Rectal smooth muscle tissue (tissue), 1 donor: ENCODE results near the gene STAT4.

Experiments used
- H3K27ac ChIP-seq: one replicate; pipeline ENCODE4 v1.7.0; 2013; ENCODE audit warnings: low read depth, low read length, inconsistent platforms
- H3K27me3 ChIP-seq: one replicate; pipeline ENCODE4 v1.7.0; 2013; ENCODE audit warnings: low read length; ENCODE audit not compliant: control insufficient read depth, insufficient read depth
- H3K36me3 ChIP-seq: one replicate; pipeline ENCODE4 v1.7.0; 2013; ENCODE audit warnings: low read length; ENCODE audit not compliant: control insufficient read depth, insufficient read depth
- H3K4me1 ChIP-seq: one replicate; pipeline ENCODE4 v1.7.0; 2013; ENCODE audit warnings: low read length; ENCODE audit not compliant: control insufficient read depth, insufficient read depth
- H3K4me3 ChIP-seq: one replicate; pipeline ENCODE4 v1.7.0; 2013; ENCODE audit warnings: low read length
- H3K9ac ChIP-seq: one replicate; pipeline ENCODE4 v1.7.0; 2013; ENCODE audit warnings: low read length

Gene STAT4

GRCh38 chr2:191010887-191011885 is 139.6 kb downstream of the STAT4 start:
- H3K27me3 ChIP-seq = no peaks in the 10 kb centered on the region
- H3K4me3 ChIP-seq = no peak overlapping the region
- H3K36me3 ChIP-seq = peaks cover 5% of the 10 kb centered on the region
- no peak overlapping the region for H3K27ac ChIP-seq
- peaks cover 13% of the 10 kb centered on the region for H3K4me1 ChIP-seq
- H3K9ac ChIP-seq = no peak overlapping the region

DNA sequence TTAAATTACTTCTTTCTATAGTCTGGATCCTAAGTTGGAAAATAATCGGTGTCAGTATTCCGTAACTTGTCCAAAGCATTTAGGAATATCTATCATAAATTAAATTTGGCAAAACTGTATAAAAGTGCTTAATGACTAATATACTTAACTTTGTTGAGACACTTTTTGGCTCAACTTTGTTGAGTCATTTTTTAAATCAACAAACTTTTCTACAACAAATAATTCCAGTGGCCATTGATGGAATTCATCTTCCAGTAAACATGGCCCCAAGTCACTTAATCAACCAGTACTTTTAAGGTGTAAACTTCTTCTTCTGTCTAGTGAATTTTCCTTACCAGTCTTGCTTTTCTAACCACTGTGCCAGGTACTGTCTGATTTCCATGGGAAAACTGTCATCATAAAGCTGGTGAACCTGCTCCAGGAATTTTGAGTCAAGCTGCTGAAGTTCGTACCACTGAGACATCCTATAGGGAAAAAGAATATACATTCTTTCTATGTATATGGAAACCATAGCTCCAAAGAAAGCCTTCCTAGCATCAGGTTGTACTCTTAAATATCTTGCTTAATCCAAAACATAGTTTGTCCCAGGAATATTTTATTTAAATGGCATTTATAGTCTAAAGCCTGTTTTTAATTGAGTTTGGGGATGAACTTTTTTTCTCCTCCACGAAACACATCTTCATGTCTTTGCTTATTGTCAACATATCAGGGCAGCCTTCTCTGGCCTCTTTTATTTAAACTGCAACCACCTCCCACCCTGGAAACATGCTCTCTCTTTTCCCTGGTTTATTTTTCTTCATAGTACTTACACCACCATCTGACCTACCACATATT is 141.0 kb downstream of the STAT4 start:
- Histone ChIP-seq H3K27ac (no peak overlapping the region), H3K27me3 (no peaks in the 10 kb centered on the region)

GRCh38 chr2:191008286-191008685 is 142.5 kb downstream of the STAT4 start:
- Histone ChIP-seq H3K27me3 (no peaks in the 10 kb centered on the region), H3K36me3 (peaks cover 17% of the 10 kb centered on the region), H3K9ac (no peak overlapping the region), H3K27ac (no peak overlapping the region), H3K4me1 (peaks cover 9% of the 10 kb centered on the region), H3K4me3 (no peak overlapping the region)

More for the DNA sequence above, 141.0 kb downstream of the STAT4 start:
- Histone ChIP-seq H3K4me1 (peaks cover 13% of the 10 kb centered on the region), H3K4me3 (no peak overlapping the region), H3K36me3 (peaks cover 13% of the 10 kb centered on the region), H3K9ac (no peak overlapping the region)

- peaks cover 17% of the 10 kb centered on the region for H3K36me3 ChIP-seq
- H3K9ac ChIP-seq = no peak overlapping the region
- H3K27ac ChIP-seq = no peak overlapping the region
Observed at GRCh38 chr2:191006997-191007783, 143.6 kb downstream of the STAT4 start.

GRCh38 chr2:191006297-191006696 is 144.5 kb downstream of the STAT4 start:
- peaks cover 17% of the 10 kb centered on the region for H3K36me3 ChIP-seq
- no peak overlapping the region for H3K4me3 ChIP-seq
- no peaks in the 10 kb centered on the region for H3K4me1 ChIP-seq
- H3K27me3 ChIP-seq = no peaks in the 10 kb centered on the region
- H3K27ac ChIP-seq = no peak overlapping the region
- no peak overlapping the region for H3K9ac ChIP-seq

More at GRCh38 chr2:191006997-191007783, 143.6 kb downstream of the STAT4 start:
- Histone ChIP-seq H3K4me1 (no peaks in the 10 kb centered on the region), H3K4me3 (no peak overlapping the region), H3K27me3 (no peaks in the 10 kb centered on the region)

DNA sequence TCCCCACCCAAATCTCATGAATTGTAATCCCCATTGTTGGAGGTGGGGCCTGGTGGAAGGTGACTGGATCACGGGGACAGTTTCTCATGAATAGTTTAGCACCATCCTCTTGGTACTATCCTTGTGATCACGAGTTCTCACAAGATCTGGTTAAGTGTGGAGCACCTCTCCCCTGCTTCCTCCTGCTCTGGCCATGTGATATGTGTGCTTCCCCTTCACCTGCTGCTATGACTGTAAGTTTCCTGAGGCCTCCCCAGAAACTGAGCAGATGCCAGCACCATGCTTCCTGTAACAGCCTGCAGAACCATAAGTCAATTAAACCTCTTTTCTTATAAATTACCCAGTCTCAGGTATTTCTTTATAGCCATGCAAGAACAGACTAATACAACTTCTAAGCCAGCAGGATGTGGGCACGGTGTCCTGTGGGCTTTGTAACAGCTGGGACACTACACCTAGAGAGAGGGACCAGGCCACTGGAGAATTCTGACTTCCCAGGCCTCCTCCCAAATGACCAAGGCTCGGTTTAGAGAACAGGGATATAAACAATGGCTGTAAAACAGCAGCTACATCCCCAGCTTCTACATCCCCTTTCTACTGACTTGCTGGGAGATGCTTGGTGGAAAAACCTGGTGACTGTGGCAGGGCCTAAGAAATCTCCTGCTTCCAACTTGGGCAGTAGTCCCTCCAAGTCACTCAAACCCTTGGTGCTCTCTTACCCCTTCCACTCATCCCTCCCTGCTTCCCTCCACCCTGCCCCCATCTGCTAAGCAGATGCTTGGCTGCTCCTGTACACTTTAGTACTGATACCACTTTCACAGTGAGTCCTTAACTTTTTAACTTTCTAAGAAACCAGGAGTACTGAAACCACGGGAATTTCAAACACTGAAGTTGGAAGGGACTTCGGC is 147.1 kb downstream of the STAT4 start:
- peaks cover 21% of the 10 kb centered on the region for H3K36me3 ChIP-seq

GRCh38 chr2:191001624-191002023 is 149.2 kb downstream of the STAT4 start:
- Histone ChIP-seq H3K36me3 (peaks cover 19% of the 10 kb centered on the region), H3K27me3 (no peaks in the 10 kb centered on the region), H3K9ac (no peak overlapping the region), H3K4me3 (no peak overlapping the region), H3K4me1 (no peaks in the 10 kb centered on the region), H3K27ac (no peak overlapping the region)

More for the DNA sequence above, 147.1 kb downstream of the STAT4 start:
- no peak overlapping the region for H3K9ac ChIP-seq
- no peak overlapping the region for H3K27ac ChIP-seq
- no peaks in the 10 kb centered on the region for H3K4me1 ChIP-seq
- no peak overlapping the region for H3K4me3 ChIP-seq
- H3K27me3 ChIP-seq = no peaks in the 10 kb centered on the region

- H3K9ac ChIP-seq = no peak overlapping the region
- H3K27ac ChIP-seq = no peak overlapping the region
- H3K36me3 ChIP-seq = peaks cover 16% of the 10 kb centered on the region
- no peaks in the 10 kb centered on the region for H3K27me3 ChIP-seq
- no peak overlapping the region for H3K4me3 ChIP-seq
- no peaks in the 10 kb centered on the region for H3K4me1 ChIP-seq
Observed at GRCh38 chr2:191001032-191001431, 149.8 kb downstream of the STAT4 start.

DNA sequence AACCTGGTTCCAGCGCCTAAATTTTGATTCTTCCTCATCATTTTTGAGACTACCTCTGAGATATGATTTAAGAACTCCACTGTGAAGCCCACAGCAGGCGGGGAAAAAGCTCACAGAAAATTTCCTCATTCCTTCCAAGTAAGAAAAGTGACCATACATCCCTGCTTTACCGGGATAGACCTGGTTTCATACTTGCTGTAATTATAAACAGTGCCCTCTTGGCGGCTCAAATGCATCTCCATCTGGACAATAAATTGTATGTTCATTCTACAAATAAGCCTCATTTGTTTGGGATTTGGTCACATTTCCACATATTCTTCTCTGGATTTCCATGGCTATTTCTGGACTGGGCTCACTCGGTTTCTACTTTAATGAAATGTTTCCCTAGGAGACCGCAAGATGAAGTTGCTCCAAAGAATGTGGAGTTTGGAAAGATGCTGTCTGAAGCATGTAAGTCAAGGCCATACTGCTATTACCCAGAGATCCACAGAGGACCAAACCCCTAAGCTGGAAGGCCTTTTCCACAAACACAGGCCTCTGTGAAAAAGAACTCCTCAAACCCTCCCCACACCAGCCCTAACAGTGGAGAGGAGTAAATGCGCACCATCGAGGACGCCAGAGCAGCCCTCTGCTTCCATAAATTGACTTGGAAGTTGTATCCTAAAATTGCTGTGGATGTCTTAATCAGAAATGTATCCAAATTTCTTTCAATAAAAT is 150.7 kb downstream of the STAT4 start:
- Histone ChIP-seq H3K9ac (no peak overlapping the region), H3K27me3 (no peaks in the 10 kb centered on the region), H3K36me3 (peaks cover 15% of the 10 kb centered on the region), H3K4me1 (no peaks in the 10 kb centered on the region), H3K4me3 (no peak overlapping the region), H3K27ac (no peak overlapping the region)

GRCh38 chr2:190999058-190999457 is 151.7 kb downstream of the STAT4 start:
- no peak overlapping the region for H3K4me3 ChIP-seq
- H3K27ac ChIP-seq = no peak overlapping the region
- peaks cover 18% of the 10 kb centered on the region for H3K36me3 ChIP-seq
- no peaks in the 10 kb centered on the region for H3K4me1 ChIP-seq
- H3K9ac ChIP-seq = no peak overlapping the region
- no peaks in the 10 kb centered on the region for H3K27me3 ChIP-seq
